ENCODE data around the gene SYNC.

- TF ChIP-seq CTCF (conservative IDR thresholded peaks at IDR 0.05; ENCODE audit: low read length) (no peak), EZH2phosphoT487 (IDR thresholded peaks at IDR 0.05; ENCODE audit: borderline replicate concordance, low read depth, low read length) (no peak)
These were observed 15.5 kb upstream of the SYNC start for GRCh38 chr1:32718036-32718435.
